HCT116 (cell line): ENCODE results near the gene TUB. TPM values are rescaled to one million over a fixed set of nuclear protein-coding genes. Genes with fewer than 3 reads are reported as not detected.

Source experiments
- ATAC-seq: fragments of 200-7000 bp; cut with Tn5 transposase; 2 replicates; pipeline ENCODE4 v1.9.1; 2020; ENCODE audit warnings: mild to moderate bottlenecking, moderate library complexity
- BruUV-seq: library from RNA; stranded (reverse); fragments of 400-500 nt; replicated peaks from 2 replicates; lab custom pipeline; 2021; lab: Mats Ljungman, UMichigan
- CTCF ChIA-PET: fragments of 300-600 bp; sonication (Branson Sonifier 250); formaldehyde crosslinking; loops from one replicate; lab custom pipeline; 2021; ENCODE audit warnings: antibody characterized with exemption; lab: Charles Lee
- POLR2A ChIA-PET: fragments of 300-600, 350-600 bp; sonication (Branson Sonifier 250); formaldehyde crosslinking; loops from one replicate; lab custom pipeline; 2021; ENCODE audit warnings: antibody characterized with exemption; lab: Charles Lee
- RAD21 ChIA-PET, 2 experiments: fragments of 300-600 bp; sonication (Branson Sonifier 250); formaldehyde crosslinking; loops; one replicate each; lab custom pipeline; 2023; ENCODE audit warnings: low total read pairs in 2 of 2; ENCODE audit not compliant: uncharacterized antibody in 2 of 2, unreplicated experiment in 2 of 2, low non-redundant PET in 1 of 2; lab: Charles Lee
- DNase-seq: peaks from one replicate; pipeline ENCODE4 v3.0.0-alpha.2; 2010; ENCODE audit warnings: low read depth, low spot score
- H2AFZ ChIP-seq: fragments of 200-600 bp; shearing (Covaris generic), sonication (generic); 2 replicates; pipeline ENCODE4 v1.6.1; 2017; ENCODE audit warnings: low read depth, mixed run types, mixed read lengths, antibody characterized with exemption, low read length; ENCODE audit not compliant: poor library complexity, severe bottlenecking
- H3K27ac ChIP-seq: 2 replicates; pipeline ENCODE4 v1.5.1; 2012; ENCODE audit warnings: low read depth, low read length
- H3K27me3 ChIP-seq: fragments of 200-600 bp; sonication (generic); 2 replicates; pipeline ENCODE4 v1.6.1; 2016; ENCODE audit warnings: mixed run types, low read length, mixed read lengths; ENCODE audit not compliant: insufficient read depth
- H3K36me3 ChIP-seq, 2 experiments: fragments of 200-500 bp in 1 of 2; fragments of 200-600 bp in 1 of 2; sonication (Bioruptor generic) in 1 of 2; sonication (generic) in 1 of 2; 2 replicates each; pipeline versions ENCODE4 v1.5.1 to v1.6.1; 2014 to 2016; ENCODE audit warnings: low read length in 2 of 2, inconsistent platforms in 1 of 2, mixed read lengths in 1 of 2, mixed run types in 1 of 2; ENCODE audit not compliant: insufficient read depth in 2 of 2, control insufficient read depth in 1 of 2
- H3K4me1 ChIP-seq, 2 experiments: fragments of 200-600 bp in 1 of 2; sonication (generic) in 1 of 2; 2 replicates each; pipeline versions ENCODE4 v1.5.1 to v1.6.1; 2012 to 2017; ENCODE audit warnings: low read length in 2 of 2, inconsistent platforms in 1 of 2, mild to moderate bottlenecking in 1 of 2, mixed read lengths in 1 of 2, mixed run types in 1 of 2, moderate library complexity in 1 of 2; ENCODE audit not compliant: insufficient read depth in 2 of 2, control insufficient read depth in 1 of 2
- H3K4me2 ChIP-seq: fragments of 200-600 bp; sonication (generic); 2 replicates; pipeline ENCODE4 v1.6.1; 2017; ENCODE audit warnings: mixed run types, low read length, mixed read lengths
- H3K4me3 ChIP-seq, 2 experiments: fragments of 200-600 bp in 1 of 2; sonication (generic) in 1 of 2; replicated peaks in 1 of 2; 2 replicates each; pipeline ENCODE4 v1.5.1; 2011 to 2016; ENCODE audit warnings: low read length in 2 of 2, control low read depth in 1 of 2, low read depth in 1 of 2, mild to moderate bottlenecking in 1 of 2, mixed read lengths in 1 of 2, mixed run types in 1 of 2
- H3K79me2 ChIP-seq: fragments of 200-600 bp; sonication (generic); 2 replicates; pipeline ENCODE4 v1.6.1; 2017; ENCODE audit warnings: mild to moderate bottlenecking, mixed run types, low read length, moderate library complexity, mixed read lengths; ENCODE audit not compliant: insufficient read depth
- H3K9ac ChIP-seq: fragments of 200-600 bp; sonication (generic); 2 replicates; pipeline ENCODE4 v1.6.1; 2016; ENCODE audit warnings: low read length, mixed read lengths
- H3K9me2 ChIP-seq: fragments of 200-600 bp; sonication (generic), shearing (Covaris generic); 2 replicates; pipeline ENCODE4 v1.6.1; 2017; ENCODE audit warnings: mixed run types, mild to moderate bottlenecking, moderate library complexity; ENCODE audit not compliant: insufficient read depth
- H3K9me3 ChIP-seq, 2 experiments: fragments of 200-500 bp in 1 of 2; fragments of 200-600 bp in 1 of 2; sonication (Bioruptor generic) in 1 of 2; sonication (generic) in 1 of 2; 2 replicates each; pipeline ENCODE4 v1.6.1; 2014 to 2017; ENCODE audit warnings: low read length in 2 of 2, mixed read lengths in 2 of 2, inconsistent platforms in 1 of 2, low read depth in 1 of 2, mild to moderate bottlenecking in 1 of 2, mixed run types in 1 of 2, moderate library complexity in 1 of 2; ENCODE audit not compliant: control insufficient read depth in 1 of 2, insufficient read depth in 1 of 2
- H4K20me1 ChIP-seq: fragments of 200-600 bp; sonication (generic), shearing (Covaris generic); 2 replicates; pipeline ENCODE4 v1.6.1; 2017; ENCODE audit warnings: mixed run types, mild to moderate bottlenecking, moderate library complexity; ENCODE audit not compliant: insufficient read depth
- ATF3 ChIP-seq: IDR thresholded peaks from 2 replicates; pipeline ENCODE4 v1.6.1; 2012
- EZH2 ChIP-seq: fragments of 200-600 bp; sonication (generic); IDR thresholded peaks from 2 replicates; pipeline ENCODE4 v1.6.1; 2017; ENCODE audit warnings: antibody characterized with exemption, mixed run types
- FOSL1 ChIP-seq: IDR thresholded peaks from 2 replicates; pipeline ENCODE4 v1.6.1; 2012; ENCODE audit warnings: low read depth
- JUND ChIP-seq: IDR thresholded peaks from 2 replicates; pipeline ENCODE4 v1.6.1; 2012
- POLR2A ChIP-seq: IDR thresholded peaks from 2 replicates; pipeline ENCODE4 v1.7.0; 2011; ENCODE audit warnings: borderline replicate concordance; ENCODE audit not compliant: insufficient read depth, insufficient read length; ENCODE audit errors: extremely low read depth
- POLR2AphosphoS5 ChIP-seq: IDR thresholded peaks from 2 replicates; pipeline ENCODE4 v1.6.1; 2011; ENCODE audit warnings: mild to moderate bottlenecking, low read depth, low read length, moderate library complexity
- RAD21 ChIP-seq: IDR thresholded peaks from 2 replicates; pipeline ENCODE4 v1.6.1; 2012; ENCODE audit warnings: low read depth, mild to moderate bottlenecking
- REST ChIP-seq: IDR thresholded peaks from 2 replicates; pipeline ENCODE4 v1.6.1; 2012; ENCODE audit warnings: low read depth
- SIN3A ChIP-seq: IDR thresholded peaks from 2 replicates; pipeline ENCODE4 v1.6.1; 2012; ENCODE audit warnings: low read depth
- YY1 ChIP-seq: IDR thresholded peaks from 2 replicates; pipeline ENCODE4 v1.6.1; 2011; ENCODE audit warnings: low read length, low read depth, moderate library complexity, mild to moderate bottlenecking; ENCODE audit not compliant: insufficient replicate concordance; ENCODE audit errors: extremely low read depth
- ZFX ChIP-seq: fragments of 450-650 bp; IDR thresholded peaks from 2 replicates; pipeline ENCODE4 v1.6.1; 2017
- intact Hi-C: fragments of 100-400 bp; cut with micrococcal nuclease; formaldehyde crosslinking; loops from 2 replicates; pipeline ENCODE4 v1.10.0; 2022
- total RNA-seq: library from RNA; stranded (reverse); gene quantifications from one replicate; pipeline ENCODE4 v1.2.1, GENCODE V29; 2021; ENCODE audit not compliant: unreplicated experiment
- TF ChIP-seq, protein P1 (sequence below): IDR thresholded peaks from 2 replicates; pipeline ENCODE4 v1.6.1; 2011; ENCODE audit warnings: mild to moderate bottlenecking, low read length, moderate library complexity; ENCODE audit not compliant: insufficient replicate concordance; ENCODE audit errors: extremely low read depth

Gene TUB
- total RNA-seq, 1 experiment from 2014 or later = 0.02 TPM

DNA sequence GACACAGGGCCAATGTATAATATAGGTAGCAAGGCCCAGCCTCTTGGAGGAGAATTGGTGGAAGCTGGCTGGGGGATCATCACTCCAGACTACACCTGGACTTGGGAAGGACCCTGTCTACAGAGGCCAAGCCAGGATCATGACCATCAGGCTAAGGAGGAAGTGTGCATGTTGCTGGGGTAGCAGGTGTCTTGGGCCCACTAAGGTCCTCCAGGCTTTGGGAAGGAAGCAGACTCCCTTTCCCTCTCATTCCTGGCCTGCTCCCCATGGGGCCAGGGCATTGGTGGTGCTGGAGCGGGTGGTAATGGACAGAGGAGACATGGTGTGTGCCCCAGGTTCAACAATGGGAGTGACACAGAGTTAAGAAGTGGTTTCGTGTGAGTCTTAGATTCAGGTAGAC is 16.0 kb upstream of the TUB start:
- Histone ChIP-seq H4K20me1 (no peaks in the 10 kb centered on the region), H3K4me3 (no peak overlapping the region), H3K36me3 (no peaks in the 10 kb centered on the region)
- ATAC-seq = no peak
- RAD21 ChIA-PET = no interaction called here
- intact Hi-C loops = no loop called here
- TF ChIP-seq YY1 = no peak
- TF ChIP-seq, all 23 proteins: peak for 0
- ChIA-PET CTCF (no interaction called here), POLR2A (no interaction called here)
- Histone ChIP-seq H3K9me3 (no peaks in the 10 kb centered on the region), H3K9me2 (no peaks in the 10 kb centered on the region), H3K9ac (no peak overlapping the region), H3K79me2 (no peaks in the 10 kb centered on the region), H3K27me3 (no peaks in the 10 kb centered on the region), H3K4me1 (peaks cover 14 to 15% of the 10 kb centered on the region in 2 experiments), H3K27ac (no peak overlapping the region), H3K4me2 (no peak overlapping the region), H2AFZ (no peak overlapping the region)
- no TSS peak for BruUV-seq
- DNase-seq = no peak

GRCh38 chr11:8066036-8066910 is 14.7 kb upstream of the TUB start:
- Histone ChIP-seq H3K4me1 (peaks cover 14 to 15% of the 10 kb centered on the region in 2 experiments), H3K36me3 (no peaks in the 10 kb centered on the region), H3K4me2 (no peak overlapping the region), H3K27ac (no peak overlapping the region), H3K9me3 (no peaks in the 10 kb centered on the region), H3K9me2 (no peaks in the 10 kb centered on the region), H4K20me1 (no peaks in the 10 kb centered on the region), H3K27me3 (no peaks in the 10 kb centered on the region), H2AFZ (no peak overlapping the region), H3K79me2 (no peaks in the 10 kb centered on the region), H3K9ac (no peak overlapping the region), H3K4me3 (no peak overlapping the region)
- ATAC-seq (no peak), DNase-seq (no peak)
- intact Hi-C loops = no loop called here
- no TSS peak for BruUV-seq
- POLR2A ChIA-PET = no interaction called here
- CTCF ChIA-PET = interaction anchor here (1.0 kb wide), 1 partner anchor 24 kb away, joined by 3 read pairs; no protein-coding TSS in a partner anchor
- RAD21 ChIA-PET = no interaction called here
- TF ChIP-seq JUND (no peak), YY1 (no peak), FOSL1 (no peak), REST (no peak), EZH2 (no peak), ATF3 (no peak), ZFX (no peak), POLR2A (no peak), SIN3A (no peak), POLR2AphosphoS5 (no peak), RAD21 (no peak)
- TF ChIP-seq, protein P1, sequence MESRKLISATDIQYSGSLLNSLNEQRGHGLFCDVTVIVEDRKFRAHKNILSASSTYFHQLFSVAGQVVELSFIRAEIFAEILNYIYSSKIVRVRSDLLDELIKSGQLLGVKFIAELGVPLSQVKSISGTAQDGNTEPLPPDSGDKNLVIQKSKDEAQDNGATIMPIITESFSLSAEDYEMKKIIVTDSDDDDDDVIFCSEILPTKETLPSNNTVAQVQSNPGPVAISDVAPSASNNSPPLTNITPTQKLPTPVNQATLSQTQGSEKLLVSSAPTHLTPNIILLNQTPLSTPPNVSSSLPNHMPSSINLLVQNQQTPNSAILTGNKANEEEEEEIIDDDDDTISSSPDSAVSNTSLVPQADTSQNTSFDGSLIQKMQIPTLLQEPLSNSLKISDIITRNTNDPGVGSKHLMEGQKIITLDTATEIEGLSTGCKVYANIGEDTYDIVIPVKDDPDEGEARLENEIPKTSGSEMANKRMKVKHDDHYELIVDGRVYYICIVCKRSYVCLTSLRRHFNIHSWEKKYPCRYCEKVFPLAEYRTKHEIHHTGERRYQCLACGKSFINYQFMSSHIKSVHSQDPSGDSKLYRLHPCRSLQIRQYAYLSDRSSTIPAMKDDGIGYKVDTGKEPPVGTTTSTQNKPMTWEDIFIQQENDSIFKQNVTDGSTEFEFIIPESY = no peak
